Fibroblast of the aortic adventitia (primary cell): ENCODE measurements around the gene KIF5C. TPM values are rescaled to one million over a fixed set of nuclear protein-coding genes. Genes with fewer than 3 reads are reported as not detected.
"Not testable (repeated sequence)": the region's sequence is repeated elsewhere in the genome, so short reads cannot be mapped to it uniquely, and the experiment has no call there.

ENCODE experiments used
- DNase-seq: peaks from one replicate; pipeline ENCODE4 v3.0.0-alpha.2; 2010; ENCODE audit warnings: low read depth
- H3K4me3 ChIP-seq: 2 replicates; pipeline ENCODE4 v1.5.1; 2011; ENCODE audit warnings: low read depth, mild to moderate bottlenecking, control low read depth, low read length, moderate library complexity
- CTCF ChIP-seq: IDR thresholded peaks from 2 replicates; pipeline ENCODE4 v1.5.1; 2011; ENCODE audit warnings: mild to moderate bottlenecking, low read length, control low read depth, inconsistent platforms; ENCODE audit not compliant: insufficient read depth
- total RNA-seq: library from RNA; depleted of rRNA; stranded (reverse); fragments of >200 nt; gene quantifications from 2 replicates; pipeline ENCODE4 v1.2.3, GENCODE V29; 2012; ENCODE audit warnings: low replicate concordance

Gene KIF5C
- total RNA-seq, 1 donor: 0.09 TPM

DNA sequence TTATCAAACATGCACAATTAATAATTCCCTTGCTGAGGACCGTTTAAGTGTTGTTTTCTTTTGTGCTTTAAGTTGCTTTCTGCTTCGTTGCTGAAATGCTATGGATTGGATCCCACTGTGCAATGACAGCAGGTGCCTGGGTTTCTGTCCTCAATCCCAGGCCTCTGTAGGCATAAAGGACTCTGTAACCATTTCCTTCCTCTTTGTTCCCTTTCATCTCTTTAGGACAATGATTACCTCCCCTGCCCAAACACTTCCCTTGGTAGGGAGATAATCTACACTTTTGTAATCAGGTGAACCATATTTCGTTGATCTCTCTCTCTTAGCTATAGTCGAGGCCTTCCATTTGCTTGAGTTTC is 104.9 kb downstream of the KIF5C start:
- H3K4me3 ChIP-seq: no peak overlapping the region
- DNase-seq: no peak
- TF ChIP-seq CTCF: no peak

- not testable (repeated sequence) for H3K4me3 ChIP-seq, DNase-seq
These were observed 105.5 kb downstream of the KIF5C start for GRCh38 chr2:148980496-148980895.

DNA sequence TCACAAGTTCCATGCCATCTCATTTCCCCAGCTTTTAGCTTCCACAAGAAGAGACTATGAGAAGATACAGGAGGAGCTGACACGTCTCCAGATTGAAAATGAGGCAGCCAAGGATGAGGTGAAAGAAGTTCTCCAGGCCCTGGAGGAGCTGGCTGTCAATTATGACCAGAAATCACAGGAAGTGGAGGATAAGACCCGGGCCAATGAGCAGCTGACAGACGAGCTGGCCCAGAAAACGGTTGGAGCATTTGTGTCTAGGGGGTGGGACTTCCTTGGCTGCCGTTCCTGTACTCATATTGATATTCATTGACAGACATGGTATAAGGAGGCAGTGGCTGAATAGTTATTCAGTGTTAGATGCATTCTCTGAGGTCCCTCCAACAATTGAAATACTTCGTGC is 106.3 kb downstream of the KIF5C start:
- no peak overlapping the region for H3K4me3 ChIP-seq
- no peak for DNase-seq
- no peak for TF ChIP-seq CTCF

DNA sequence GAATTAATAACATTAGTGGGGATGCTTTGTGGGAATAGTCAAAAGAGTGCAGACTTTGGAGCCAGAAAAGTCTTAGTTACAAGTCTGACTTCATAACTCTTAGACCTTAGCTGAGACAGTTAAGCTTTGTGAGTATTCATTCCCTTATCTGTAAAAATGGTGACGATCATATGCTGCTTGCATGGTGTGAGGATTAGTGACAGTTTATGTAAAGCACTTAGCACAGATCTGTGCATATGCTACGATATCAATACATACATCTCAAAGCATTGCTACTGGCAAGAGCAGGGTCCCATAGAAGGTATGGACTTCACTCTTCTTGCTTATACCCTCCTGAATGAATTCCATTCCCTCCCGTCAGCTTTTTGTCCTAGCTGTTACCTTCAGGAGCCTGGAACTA is 106.8 kb downstream of the KIF5C start:
- no peak for DNase-seq
- no peak for TF ChIP-seq CTCF
- no peak overlapping the region for H3K4me3 ChIP-seq

DNA sequence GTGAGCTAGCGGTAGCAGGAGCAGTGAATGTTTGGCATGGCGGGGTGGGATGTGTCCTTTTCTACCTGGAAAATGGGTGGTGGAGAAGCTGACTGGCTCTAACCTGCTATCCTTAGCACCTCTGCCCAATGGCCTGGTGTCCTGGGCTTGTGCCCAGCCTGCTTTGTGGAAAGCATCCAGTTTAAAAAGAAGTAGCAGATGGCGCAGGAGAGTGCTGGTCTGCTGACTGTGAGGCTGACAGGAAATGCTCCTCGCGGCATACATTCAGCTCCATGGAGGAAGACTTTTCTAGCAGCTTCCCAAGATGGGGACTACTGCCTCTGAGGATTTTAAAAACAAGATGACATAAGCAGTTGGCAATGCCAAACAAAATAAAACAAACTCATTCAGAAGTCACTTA is 107.3 kb downstream of the KIF5C start:
- no peak overlapping the region for H3K4me3 ChIP-seq
- no peak for DNase-seq
- TF ChIP-seq CTCF: no peak

DNA sequence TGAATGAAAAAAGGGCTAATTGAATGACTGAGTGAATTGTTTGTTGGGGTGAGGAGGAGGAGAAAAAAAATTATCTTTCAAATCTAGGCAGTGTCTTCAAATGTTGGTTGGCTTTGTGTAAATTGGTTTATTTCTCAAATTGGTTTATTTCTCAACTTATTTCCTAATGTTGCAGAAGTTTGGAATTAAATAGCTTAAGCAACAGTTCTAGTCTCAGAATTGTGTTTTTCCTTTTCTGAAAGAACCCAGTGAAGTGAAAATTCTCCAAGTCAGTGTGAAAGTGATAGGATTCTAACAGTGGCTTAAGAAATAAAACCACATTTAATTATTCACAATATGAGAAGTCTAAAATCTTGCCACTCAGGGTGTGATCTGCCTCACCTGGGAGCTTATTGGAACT is 108.9 kb downstream of the KIF5C start:
- no peak overlapping the region for H3K4me3 ChIP-seq
- no peak for DNase-seq
- no peak for TF ChIP-seq CTCF

- no peak for TF ChIP-seq CTCF
- DNase-seq: no peak
- H3K4me3 ChIP-seq: no peak overlapping the region
These were observed 109.4 kb downstream of the KIF5C start for GRCh38 chr2:148984449-148984848.
